GM12875 (cell line): Measurements from ENCODE around the gene LRP1B.

Experiments
- H3K4me3 ChIP-seq: one replicate; pipeline ENCODE4 v1.5.1; 2011; ENCODE audit warnings: low read depth, low read length, control low read depth
- TF ChIP-seq, protein P1 (sequence below): IDR thresholded peaks from 2 replicates; pipeline ENCODE4 v1.5.1; 2011; ENCODE audit warnings: low read depth, mild to moderate bottlenecking, control low read depth, inconsistent platforms, low read length, moderate library complexity, borderline replicate concordance; ENCODE audit not compliant: insufficient read depth

The LRP1B gene

DNA sequence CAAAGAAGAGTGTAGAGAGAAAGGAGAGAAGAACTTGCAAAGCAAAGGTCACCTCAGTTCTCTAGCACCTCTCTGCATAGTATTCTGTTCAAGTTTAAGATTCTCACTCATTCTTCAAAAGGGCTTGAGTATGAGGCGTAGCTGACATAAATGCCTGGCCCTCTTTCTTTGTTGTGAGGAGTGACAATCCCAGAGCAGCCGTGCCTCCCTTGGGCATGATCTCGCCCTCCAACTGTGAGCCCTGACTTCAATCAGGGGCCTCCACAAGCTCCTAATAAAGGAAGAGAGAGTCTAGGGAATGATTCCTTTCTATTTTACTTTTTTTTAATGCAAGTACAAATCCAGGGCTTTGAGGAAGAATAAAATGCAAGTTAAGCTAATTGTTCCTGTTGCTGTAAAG lies 402.7 kb downstream of the LRP1B start:
- no peak overlapping the region for H3K4me3 ChIP-seq
- TF ChIP-seq, protein P1, sequence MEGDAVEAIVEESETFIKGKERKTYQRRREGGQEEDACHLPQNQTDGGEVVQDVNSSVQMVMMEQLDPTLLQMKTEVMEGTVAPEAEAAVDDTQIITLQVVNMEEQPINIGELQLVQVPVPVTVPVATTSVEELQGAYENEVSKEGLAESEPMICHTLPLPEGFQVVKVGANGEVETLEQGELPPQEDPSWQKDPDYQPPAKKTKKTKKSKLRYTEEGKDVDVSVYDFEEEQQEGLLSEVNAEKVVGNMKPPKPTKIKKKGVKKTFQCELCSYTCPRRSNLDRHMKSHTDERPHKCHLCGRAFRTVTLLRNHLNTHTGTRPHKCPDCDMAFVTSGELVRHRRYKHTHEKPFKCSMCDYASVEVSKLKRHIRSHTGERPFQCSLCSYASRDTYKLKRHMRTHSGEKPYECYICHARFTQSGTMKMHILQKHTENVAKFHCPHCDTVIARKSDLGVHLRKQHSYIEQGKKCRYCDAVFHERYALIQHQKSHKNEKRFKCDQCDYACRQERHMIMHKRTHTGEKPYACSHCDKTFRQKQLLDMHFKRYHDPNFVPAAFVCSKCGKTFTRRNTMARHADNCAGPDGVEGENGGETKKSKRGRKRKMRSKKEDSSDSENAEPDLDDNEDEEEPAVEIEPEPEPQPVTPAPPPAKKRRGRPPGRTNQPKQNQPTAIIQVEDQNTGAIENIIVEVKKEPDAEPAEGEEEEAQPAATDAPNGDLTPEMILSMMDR, result no peak

DNA sequence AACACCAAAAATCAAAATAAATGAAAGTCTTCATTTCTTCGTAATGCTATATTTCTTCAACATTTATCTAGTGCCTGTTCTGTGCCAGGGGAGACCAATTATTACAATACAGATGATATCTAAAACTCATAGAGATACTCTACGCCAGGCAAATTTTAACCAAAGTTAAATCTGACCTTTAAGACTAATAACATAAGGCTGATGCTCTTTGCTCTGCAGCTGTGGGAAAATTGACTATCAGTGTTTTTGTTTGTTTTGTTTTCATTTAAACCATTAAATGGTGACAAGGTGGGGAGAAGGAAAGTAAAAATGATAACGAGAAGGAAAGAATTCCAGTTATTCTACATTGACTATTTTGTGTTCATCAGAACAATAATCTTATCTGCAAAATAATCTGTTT lies 406.4 kb downstream of the LRP1B start:
- TF ChIP-seq, protein P1, result no peak
- H3K4me3 ChIP-seq, result no peak overlapping the region

DNA sequence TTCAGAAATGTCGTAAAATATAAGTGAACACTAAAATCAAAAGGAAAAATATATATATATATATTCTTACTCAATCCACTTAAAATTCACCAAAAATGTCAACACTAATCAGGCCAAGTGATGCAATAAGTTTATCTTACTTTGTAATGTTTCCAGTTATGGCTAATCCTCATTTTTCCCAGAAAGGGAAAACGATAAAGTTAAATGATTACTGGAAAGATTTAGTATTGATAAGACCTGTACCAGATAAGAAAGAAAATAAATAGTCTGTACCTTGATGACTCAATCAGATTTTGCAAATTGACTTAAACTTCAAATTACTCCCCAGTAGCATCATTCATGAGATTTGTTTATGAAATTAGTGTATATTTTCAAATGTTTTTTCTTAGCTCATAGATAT lies 407.0 kb downstream of the LRP1B start:
- no peak overlapping the region for H3K4me3 ChIP-seq
- TF ChIP-seq, protein P1, result no peak

DNA sequence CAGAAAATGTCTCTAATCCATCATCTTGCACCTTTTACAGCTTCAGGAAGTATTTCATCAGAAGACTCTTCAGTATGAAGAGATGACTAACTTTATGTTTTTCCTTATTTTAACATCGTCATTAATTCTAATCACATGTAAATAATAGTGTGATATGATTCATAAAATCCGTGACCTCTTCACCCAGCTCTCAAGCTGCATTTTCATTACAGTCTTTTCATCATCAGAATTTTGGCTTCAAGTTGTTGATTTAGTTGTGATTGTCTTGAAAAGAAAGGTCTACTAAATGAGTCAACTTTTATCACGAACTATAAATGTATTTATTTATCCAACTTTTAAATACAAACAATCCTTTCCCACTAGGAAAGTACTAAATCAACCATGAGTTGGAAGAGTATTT lies 410.3 kb downstream of the LRP1B start:
- TF ChIP-seq, protein P1, result no peak

DNA sequence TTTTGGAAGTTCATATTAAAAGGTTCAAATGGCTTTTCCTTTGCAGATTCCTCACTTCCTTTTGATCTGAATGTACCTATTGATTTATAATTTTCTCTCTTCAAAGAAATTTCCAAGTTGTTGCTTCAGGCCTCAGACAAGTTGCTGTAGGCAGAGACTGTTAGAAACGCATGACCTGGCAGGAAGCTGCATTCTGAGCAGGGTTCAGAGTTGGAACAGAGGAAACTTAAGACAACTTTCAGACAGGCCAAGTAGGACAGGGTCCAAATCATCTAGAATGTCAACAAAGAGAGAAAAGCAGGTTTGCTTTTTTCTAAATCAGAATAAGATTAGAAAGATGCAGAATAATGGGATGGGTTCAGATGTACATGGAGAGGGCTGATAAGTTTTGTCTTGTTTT lies 416.3 kb downstream of the LRP1B start:
- TF ChIP-seq, protein P1, result no peak
- no peak overlapping the region for H3K4me3 ChIP-seq

More for the DNA sequence above, 410.3 kb downstream of the LRP1B start:
- no peak overlapping the region for H3K4me3 ChIP-seq

DNA sequence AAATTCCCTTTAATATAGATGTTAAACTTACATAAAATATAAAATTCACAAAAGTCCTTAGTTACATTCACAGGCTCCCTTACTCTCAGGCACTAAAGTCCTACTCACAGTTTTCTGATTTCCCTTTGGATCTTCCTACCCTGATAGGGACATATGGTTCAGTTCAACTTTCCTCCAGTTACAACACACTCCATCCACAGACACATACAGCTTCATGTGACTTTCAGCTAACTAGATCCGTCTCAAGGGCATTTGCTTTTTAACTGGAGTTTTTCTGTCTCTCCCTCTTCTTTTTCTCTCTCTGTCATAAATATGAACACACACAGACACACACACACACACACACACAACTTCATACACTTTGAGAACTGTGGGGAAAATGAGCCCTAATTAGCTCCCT lies 419.2 kb downstream of the LRP1B start:
- TF ChIP-seq, protein P1, result no peak
- no peak overlapping the region for H3K4me3 ChIP-seq

DNA sequence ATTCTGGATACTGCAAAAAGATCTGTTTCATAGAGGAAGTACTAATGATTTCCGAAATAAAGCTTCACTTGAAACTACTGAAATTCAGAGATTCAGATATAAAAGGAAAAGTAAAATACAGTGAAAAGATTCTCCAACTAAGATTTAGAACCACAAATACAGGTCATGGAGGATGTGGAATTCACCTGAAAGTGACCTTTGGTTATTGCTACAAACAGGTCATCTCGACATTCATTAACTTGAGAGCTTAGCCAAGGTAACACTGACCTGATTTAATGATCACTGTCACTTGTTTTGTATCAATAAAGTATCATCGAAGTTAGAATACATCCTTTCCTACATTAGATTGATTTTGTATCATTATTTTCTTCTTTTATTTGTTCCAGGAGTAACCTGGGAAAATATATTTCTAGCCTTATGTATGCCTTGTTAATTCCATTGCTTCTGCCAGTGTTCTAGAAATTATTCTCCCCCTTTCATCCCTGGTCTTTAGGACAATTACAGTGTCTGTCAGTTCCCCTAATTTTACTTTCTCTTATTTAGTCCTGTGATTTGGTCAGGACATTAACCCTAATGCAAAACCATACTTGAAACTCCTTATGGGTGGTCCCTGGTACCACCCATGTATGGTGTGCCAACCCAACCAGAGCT lies 420.1 kb downstream of the LRP1B start:
- H3K4me3 ChIP-seq, result no peak overlapping the region
- TF ChIP-seq, protein P1, result no peak
